Measurements from ENCODE around the gene ATXN10.

ATXN10 gene

DNA sequence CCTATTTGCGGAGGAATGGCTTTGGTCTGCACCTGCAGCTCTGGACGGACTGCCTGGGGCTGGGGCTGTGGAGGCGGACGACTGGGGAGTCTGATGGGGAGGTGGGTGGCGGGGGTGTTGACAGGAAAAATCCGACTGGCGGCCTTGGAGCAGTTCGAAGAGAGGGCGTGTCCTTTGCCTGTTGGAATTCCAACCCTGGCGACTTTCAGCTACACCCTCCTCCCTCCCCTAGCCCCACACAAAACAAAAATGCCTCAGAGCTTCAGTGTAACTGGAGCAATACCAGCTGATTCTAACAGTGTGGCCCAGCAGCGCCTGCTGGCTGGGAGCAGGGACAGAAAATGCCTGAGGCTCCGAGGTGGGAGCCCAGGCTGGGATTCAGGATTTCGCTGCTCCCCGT lies 85.4 kb downstream of the ATXN10 start:
- POLR2A ChIA-PET = interaction anchor here (1.3 to 1.7 kb wide), 2 partner anchors 9 to 86 kb away, joined by 3 to 5 read pairs; partner anchors contain the start of gene ATXN10
- CTCF ChIA-PET = interaction anchor here (0.8 kb wide), 1 partner anchor 25 kb away, joined by 3 read pairs; no protein-coding TSS in a partner anchor
- peak; percentile 18 for DNase-seq (ENCODE audit: extremely low spot score)
- TF ChIP-seq ARNT (IDR thresholded peaks at IDR 0.05) = no peak
- no peak for TF ChIP-seq L3MBTL2 (conservative IDR thresholded peaks at IDR 0.05)
- no peak for TF ChIP-seq FOXM1 (IDR thresholded peaks at IDR 0.05; ENCODE audit: borderline replicate concordance)
- TF ChIP-seq ZNF384 (IDR thresholded peaks at IDR 0.05) = no peak

DNA sequence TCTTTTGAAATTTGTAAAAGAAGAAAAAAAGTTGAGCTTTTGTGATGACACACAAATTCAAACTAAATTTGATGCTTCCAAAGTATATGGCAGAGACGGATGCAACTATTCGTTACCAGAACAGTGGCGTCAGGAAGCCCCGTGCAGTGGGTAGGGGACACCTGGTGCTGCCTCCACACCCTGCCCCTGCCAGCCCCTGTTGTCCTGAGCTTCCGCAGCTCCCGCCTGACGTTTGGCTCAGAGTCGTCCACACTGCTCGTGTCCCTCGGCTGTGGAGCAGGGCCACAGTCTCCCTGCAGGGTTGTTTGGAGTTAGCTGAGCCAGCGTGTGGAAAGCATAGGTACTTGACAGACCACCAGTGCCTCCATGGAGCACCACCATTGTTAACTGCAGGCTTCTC lies 86.3 kb downstream of the ATXN10 start:
- no peak for DNase-seq (ENCODE audit: extremely low spot score)
- ChIA-PET POLR2A (no interaction called here), CTCF (no interaction called here)
- TF ChIP-seq HDGF (IDR thresholded peaks at IDR 0.05; ENCODE audit: borderline replicate concordance) = no peak
- no peak for TF ChIP-seq L3MBTL2 (conservative IDR thresholded peaks at IDR 0.05)
- TF ChIP-seq FOXM1 (IDR thresholded peaks at IDR 0.05; ENCODE audit: borderline replicate concordance) = no peak
- TF ChIP-seq NFRKB (IDR thresholded peaks at IDR 0.05) = no peak
- TF ChIP-seq TARDBP (IDR thresholded peaks at IDR 0.05) = no peak
- TF ChIP-seq ARNT (IDR thresholded peaks at IDR 0.05) = no peak
- no peak for TF ChIP-seq ZNF384 (IDR thresholded peaks at IDR 0.05)
- no peak for TF ChIP-seq LEF1 (IDR thresholded peaks at IDR 0.05; ENCODE audit: borderline replicate concordance)
- TF ChIP-seq ELF4 (IDR thresholded peaks at IDR 0.05) = no peak
- no peak for TF ChIP-seq SP1 (IDR thresholded peaks at IDR 0.05)
- no peak for TF ChIP-seq BHLHE40 (IDR thresholded peaks at IDR 0.05; ENCODE audit: borderline replicate concordance)
- TF ChIP-seq, protein P1, sequence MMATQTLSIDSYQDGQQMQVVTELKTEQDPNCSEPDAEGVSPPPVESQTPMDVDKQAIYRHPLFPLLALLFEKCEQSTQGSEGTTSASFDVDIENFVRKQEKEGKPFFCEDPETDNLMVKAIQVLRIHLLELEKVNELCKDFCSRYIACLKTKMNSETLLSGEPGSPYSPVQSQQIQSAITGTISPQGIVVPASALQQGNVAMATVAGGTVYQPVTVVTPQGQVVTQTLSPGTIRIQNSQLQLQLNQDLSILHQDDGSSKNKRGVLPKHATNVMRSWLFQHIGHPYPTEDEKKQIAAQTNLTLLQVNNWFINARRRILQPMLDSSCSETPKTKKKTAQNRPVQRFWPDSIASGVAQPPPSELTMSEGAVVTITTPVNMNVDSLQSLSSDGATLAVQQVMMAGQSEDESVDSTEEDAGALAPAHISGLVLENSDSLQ (IDR thresholded peaks at IDR 0.05) = no peak
- no peak for TF ChIP-seq SUZ12 (IDR thresholded peaks at IDR 0.05)

DNA sequence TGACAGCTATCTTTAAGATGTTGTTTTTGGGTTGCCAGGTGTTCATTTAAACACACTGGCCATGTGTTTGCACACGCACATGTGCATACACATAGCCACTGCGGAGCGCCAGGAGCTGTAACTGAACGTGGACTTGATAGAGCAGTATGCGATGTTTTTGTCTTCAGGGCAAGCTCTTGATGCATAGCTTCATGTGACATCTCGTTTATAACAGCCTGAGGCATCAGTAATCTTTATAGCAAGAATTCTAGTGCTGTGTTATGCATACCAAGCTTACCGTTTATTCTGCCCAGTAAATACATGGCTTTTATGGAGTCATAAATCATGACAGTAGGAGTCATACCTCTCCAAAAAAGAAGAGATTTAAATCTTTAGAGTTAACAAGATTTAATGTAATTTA lies 87.0 kb downstream of the ATXN10 start:
- ChIA-PET POLR2A (no interaction called here), CTCF (no interaction called here)
- peak; percentile 20 for DNase-seq (ENCODE audit: extremely low spot score)
- TF ChIP-seq, protein P1 (IDR thresholded peaks at IDR 0.05) = peak; percentile 92
- TF ChIP-seq FOXK2 (IDR thresholded peaks at IDR 0.05) (no peak), L3MBTL2 (conservative IDR thresholded peaks at IDR 0.05) (no peak), CTBP1 (IDR thresholded peaks at IDR 0.05; ENCODE audit: borderline replicate concordance) (peak; percentile 79; the same call in 1 of the 2 replicates), SP1 (IDR thresholded peaks at IDR 0.05) (no peak), ZNF384 (IDR thresholded peaks at IDR 0.05) (no peak), TARDBP (IDR thresholded peaks at IDR 0.05) (no peak), FOXA1 (IDR thresholded peaks at IDR 0.05) (no peak), LEF1 (IDR thresholded peaks at IDR 0.05; ENCODE audit: borderline replicate concordance) (no peak)

DNA sequence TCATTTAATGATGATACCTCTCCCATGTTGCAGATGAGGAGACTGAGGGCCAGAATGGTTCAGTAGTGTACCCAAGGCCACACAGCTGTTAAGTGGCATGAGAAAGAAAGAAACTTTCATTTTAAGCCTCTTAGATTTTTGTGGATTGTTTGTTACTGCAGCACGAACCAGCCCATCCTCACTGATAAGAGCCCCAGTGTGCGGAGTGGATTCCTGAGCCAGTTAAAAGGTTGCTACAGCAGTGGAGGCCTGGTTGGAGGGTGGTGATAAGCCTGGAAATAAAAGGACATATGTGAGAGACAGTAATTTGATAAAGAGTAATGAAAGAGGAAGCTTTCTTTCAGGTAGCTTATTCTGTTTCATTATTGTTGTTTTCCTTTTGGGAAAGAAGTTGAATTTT lies 89.0 kb downstream of the ATXN10 start:
- TF ChIP-seq SUZ12 (IDR thresholded peaks at IDR 0.05) (no peak), FOXM1 (IDR thresholded peaks at IDR 0.05; ENCODE audit: borderline replicate concordance) (no peak)
- CTCF ChIA-PET = no interaction called here
- DNase-seq (ENCODE audit: extremely low spot score) = no peak
- POLR2A ChIA-PET = no interaction called here

DNA sequence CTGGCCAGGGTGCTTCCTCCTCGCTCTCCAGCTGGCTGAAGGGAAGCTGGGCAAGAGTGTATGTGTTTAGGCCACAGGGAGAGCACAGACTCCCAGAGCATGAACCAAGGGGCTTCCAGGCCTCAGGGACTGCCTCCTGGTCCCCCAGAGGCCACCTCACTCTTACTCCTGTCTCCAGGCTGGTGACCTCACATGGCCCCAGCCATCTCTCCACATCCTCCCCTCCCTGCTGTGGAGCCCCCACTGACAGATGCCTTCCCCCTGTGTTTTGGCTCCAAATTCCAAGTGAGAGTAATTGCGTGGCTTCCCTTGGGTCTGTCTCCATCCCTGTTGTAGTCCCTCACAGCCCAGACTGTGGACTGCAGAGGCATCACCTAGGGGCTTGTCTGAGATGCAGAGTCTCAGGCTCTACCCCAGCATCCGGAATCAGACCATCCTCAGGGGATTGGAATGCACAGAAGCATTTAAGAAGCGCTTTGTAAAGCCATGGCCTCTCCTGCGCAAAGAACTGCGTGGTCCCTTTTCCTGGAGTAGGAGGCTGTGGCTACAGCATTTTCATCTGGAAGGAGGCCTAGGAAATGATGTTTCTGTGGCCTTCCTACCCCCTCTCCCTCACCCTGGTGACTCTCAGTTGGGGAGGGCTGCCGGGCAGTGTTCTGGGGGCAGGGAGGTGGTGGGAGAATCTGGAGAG lies 91.1 kb downstream of the ATXN10 start:
- DNase-seq (ENCODE audit: extremely low spot score) = no peak
- ChIA-PET CTCF (no interaction called here), POLR2A (no interaction called here)
- TF ChIP-seq ZNF384 (IDR thresholded peaks at IDR 0.05) (no peak), BHLHE40 (IDR thresholded peaks at IDR 0.05; ENCODE audit: borderline replicate concordance) (no peak), LEF1 (IDR thresholded peaks at IDR 0.05; ENCODE audit: borderline replicate concordance) (no peak), L3MBTL2 (conservative IDR thresholded peaks at IDR 0.05) (no peak), SP1 (IDR thresholded peaks at IDR 0.05) (no peak), NFRKB (IDR thresholded peaks at IDR 0.05) (no peak), FOXK2 (IDR thresholded peaks at IDR 0.05) (no peak), SUZ12 (IDR thresholded peaks at IDR 0.05) (no peak), FOXM1 (IDR thresholded peaks at IDR 0.05; ENCODE audit: borderline replicate concordance) (no peak), FOXA1 (IDR thresholded peaks at IDR 0.05) (no peak), ARNT (IDR thresholded peaks at IDR 0.05) (no peak), TARDBP (IDR thresholded peaks at IDR 0.05) (no peak)
- TF ChIP-seq, protein P1 (IDR thresholded peaks at IDR 0.05) = no peak

DNA sequence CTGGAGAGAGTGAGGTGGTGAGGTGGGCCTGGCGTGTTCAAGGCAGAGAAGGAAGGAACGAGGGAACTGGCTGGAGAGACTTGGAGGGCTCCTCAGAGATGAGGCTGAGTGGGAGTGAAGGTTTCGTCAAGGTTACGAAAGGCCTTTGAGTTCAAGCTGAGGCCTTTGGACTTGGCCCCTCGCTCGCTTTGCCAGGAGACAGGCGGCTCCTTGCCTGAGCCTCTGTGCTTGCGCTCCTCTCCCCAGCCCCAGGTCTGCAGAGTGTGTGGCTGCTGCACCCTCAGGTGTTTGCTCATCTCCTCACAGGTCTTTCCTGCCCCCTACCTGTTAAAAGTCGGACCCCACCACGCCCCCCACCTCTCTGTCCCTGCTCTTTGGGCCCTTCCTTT lies 91.6 kb downstream of the ATXN10 start:
- CTCF ChIA-PET = no interaction called here
- POLR2A ChIA-PET = no interaction called here
- no peak for DNase-seq (ENCODE audit: extremely low spot score)
- no peak for TF ChIP-seq CTBP1 (IDR thresholded peaks at IDR 0.05; ENCODE audit: borderline replicate concordance)
- no peak for TF ChIP-seq HDGF (IDR thresholded peaks at IDR 0.05; ENCODE audit: borderline replicate concordance)
- TF ChIP-seq FOXA1 (IDR thresholded peaks at IDR 0.05) = no peak
- TF ChIP-seq NFRKB (IDR thresholded peaks at IDR 0.05) = no peak
- no peak for TF ChIP-seq ELF4 (IDR thresholded peaks at IDR 0.05)
- TF ChIP-seq SUZ12 (IDR thresholded peaks at IDR 0.05) = no peak
- no peak for TF ChIP-seq TARDBP (IDR thresholded peaks at IDR 0.05)
- no peak for TF ChIP-seq L3MBTL2 (conservative IDR thresholded peaks at IDR 0.05)
- TF ChIP-seq BHLHE40 (IDR thresholded peaks at IDR 0.05; ENCODE audit: borderline replicate concordance) = no peak
- no peak for TF ChIP-seq LEF1 (IDR thresholded peaks at IDR 0.05; ENCODE audit: borderline replicate concordance)
- TF ChIP-seq SP1 (IDR thresholded peaks at IDR 0.05) = no peak
- TF ChIP-seq FOXK2 (IDR thresholded peaks at IDR 0.05) = no peak
- no peak for TF ChIP-seq ARNT (IDR thresholded peaks at IDR 0.05)
- TF ChIP-seq, protein P1 (IDR thresholded peaks at IDR 0.05) = no peak
- no peak for TF ChIP-seq ZNF384 (IDR thresholded peaks at IDR 0.05)
- TF ChIP-seq FOXM1 (IDR thresholded peaks at IDR 0.05; ENCODE audit: borderline replicate concordance) = no peak
